AG04450 (cell line): ENCODE measurements around the gene TCERG1L. TPM values are rescaled to one million over a fixed set of nuclear protein-coding genes. Genes with fewer than 3 reads are reported as not detected.

Experiments used
- CTCF ChIA-PET: fragments of 300-600, 350-600 bp; formaldehyde crosslinking; extraction: SDS; loops from one replicate; lab custom pipeline; 2022; ENCODE audit warnings: antibody characterized with exemption, inconsistent platforms; lab: Charles Lee
- POLR2A ChIA-PET: fragments of 350-600 bp; formaldehyde crosslinking; extraction: SDS; loops from one replicate; lab custom pipeline; 2021; ENCODE audit warnings: antibody characterized with exemption, inconsistent platforms; lab: Yijun Ruan, JAX
- DNase-seq: peaks from one replicate; pipeline ENCODE4 v3.0.0-alpha.2; 2011; ENCODE audit warnings: low read depth, low spot score
- H3K27ac ChIP-seq: one replicate; pipeline ENCODE4 v1.5.1; 2012; ENCODE audit warnings: low read depth, low read length, control low read depth
- H3K27me3 ChIP-seq: one replicate; pipeline ENCODE4 v1.6.0; 2012; ENCODE audit warnings: low read length; ENCODE audit not compliant: control insufficient read depth, insufficient read depth
- H3K4me3 ChIP-seq: 2 replicates; pipeline ENCODE4 v1.5.1; 2011; ENCODE audit warnings: mild to moderate bottlenecking, low read depth, low read length, control low read depth
- H3K9me3 ChIP-seq: 2 replicates; pipeline ENCODE4 v1.5.1; 2012; ENCODE audit warnings: low read length; ENCODE audit not compliant: control insufficient read depth, insufficient read depth
- CTCF ChIP-seq: IDR thresholded peaks from 2 replicates; pipeline ENCODE4 v1.5.1; 2011; ENCODE audit warnings: low read depth, low read length, control low read depth, inconsistent platforms
- polyA plus RNA-seq: library from polyadenylated mRNA; depleted of rRNA; stranded (reverse); fragments of >200 nt; gene quantifications from 2 replicates; pipeline ENCODE4 v1.2.3, GENCODE V29; 2011

TCERG1L gene
- polyA plus RNA-seq, 1 experiment: not detected

- H3K9me3 ChIP-seq: peaks cover 95% of the 10 kb centered on the region
- no peak for DNase-seq
- TF ChIP-seq CTCF: no peak
- H3K27me3 ChIP-seq: no peaks in the 10 kb centered on the region
- POLR2A ChIA-PET: no interaction called here
- no peak overlapping the region for H3K4me3 ChIP-seq
- CTCF ChIA-PET: no interaction called here
- no peak overlapping the region for H3K27ac ChIP-seq
Measured at GRCh38 chr10:131113709-131114291, 197.7 kb downstream of the TCERG1L start.

- peaks cover 95% of the 10 kb centered on the region for H3K9me3 ChIP-seq
- no peaks in the 10 kb centered on the region for H3K27me3 ChIP-seq
- CTCF ChIA-PET: no interaction called here
- DNase-seq: no peak
- TF ChIP-seq CTCF: no peak
- POLR2A ChIA-PET: no interaction called here
- no peak overlapping the region for H3K4me3 ChIP-seq
- no peak overlapping the region for H3K27ac ChIP-seq
Measured at GRCh38 chr10:131113165-131113564, 198.4 kb downstream of the TCERG1L start.

DNA sequence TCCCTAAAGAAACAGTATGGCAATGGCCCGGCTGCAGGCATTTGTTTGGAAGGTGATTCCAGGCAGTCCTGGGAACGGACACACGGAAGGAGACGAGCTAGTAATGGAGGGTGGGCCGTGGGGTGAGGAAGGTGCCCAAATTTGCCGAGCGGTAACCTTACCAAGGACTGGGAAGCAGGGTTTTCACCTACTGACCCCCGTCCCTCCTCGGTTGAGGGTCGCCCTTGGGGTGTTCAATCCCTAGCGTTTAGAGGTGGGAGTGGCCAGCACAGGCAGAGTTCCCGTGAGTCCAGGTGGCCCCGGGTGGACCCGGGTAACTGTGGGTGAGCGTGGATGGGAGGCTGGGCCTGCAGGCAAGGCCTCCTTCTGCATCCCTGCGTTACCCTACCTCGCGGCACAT lies 198.8 kb downstream of the TCERG1L start:
- H3K27me3 ChIP-seq: no peaks in the 10 kb centered on the region
- CTCF ChIA-PET: no interaction called here
- DNase-seq: no peak
- no peak for TF ChIP-seq CTCF
- H3K4me3 ChIP-seq: no peak overlapping the region
- peaks cover 94% of the 10 kb centered on the region for H3K9me3 ChIP-seq
- H3K27ac ChIP-seq: no peak overlapping the region
- POLR2A ChIA-PET: no interaction called here

DNA sequence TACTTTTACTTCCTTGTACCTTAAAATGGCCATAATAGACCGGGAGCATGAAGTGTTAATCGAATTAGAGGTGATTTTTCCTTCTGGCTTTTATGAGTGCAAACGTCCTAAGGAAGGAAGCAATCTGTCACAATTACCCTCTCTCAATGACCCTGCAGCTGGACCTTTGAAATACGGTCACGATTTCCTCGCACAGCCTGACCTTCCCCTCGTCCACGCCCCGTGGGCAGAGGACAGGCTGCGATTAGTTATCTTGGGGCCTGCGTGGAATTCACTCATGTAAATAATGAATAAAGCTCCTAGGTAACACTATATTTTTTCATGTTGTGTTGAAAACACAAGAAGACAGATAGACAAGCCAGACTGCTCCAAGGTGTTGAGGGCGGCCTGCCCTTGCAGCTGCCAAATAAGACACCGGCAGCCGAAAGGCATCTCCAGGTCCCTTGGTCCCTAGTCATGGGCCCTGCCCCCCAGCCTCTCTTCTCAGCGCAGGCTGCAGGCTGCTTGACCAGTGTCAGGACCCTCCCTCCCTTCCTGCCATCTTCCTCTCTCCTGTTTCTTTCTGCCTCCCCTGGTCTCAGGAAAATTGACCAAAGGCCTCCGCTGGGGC lies 199.9 kb downstream of the TCERG1L start:
- H3K4me3 ChIP-seq: no peak overlapping the region
- no peak overlapping the region for H3K27ac ChIP-seq
- no peaks in the 10 kb centered on the region for H3K27me3 ChIP-seq
- no peak for DNase-seq
- ChIA-PET CTCF (no interaction called here), POLR2A (no interaction called here)
- TF ChIP-seq CTCF: no peak
- peaks cover 89% of the 10 kb centered on the region for H3K9me3 ChIP-seq

DNA sequence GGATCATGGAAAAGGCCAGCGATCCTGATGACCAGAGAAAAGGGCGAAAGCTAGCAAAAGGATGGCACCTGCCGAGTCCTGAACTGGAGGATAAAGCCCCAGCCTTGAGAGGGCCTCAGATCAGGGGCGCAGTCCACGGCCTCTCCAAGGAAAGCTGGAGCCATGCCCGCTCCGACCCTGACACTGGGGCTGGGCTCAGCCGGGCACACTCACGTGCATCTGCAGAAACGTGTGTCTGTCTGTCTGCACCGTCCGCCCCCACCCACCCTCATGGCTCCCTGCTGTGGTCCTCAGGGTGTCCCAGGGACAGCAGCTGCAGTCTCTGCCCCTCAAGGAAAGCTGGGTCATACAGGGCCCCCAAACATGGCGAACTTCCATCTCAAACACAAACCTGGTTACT lies 200.5 kb downstream of the TCERG1L start:
- no peak overlapping the region for H3K4me3 ChIP-seq
- no peak for DNase-seq
- no peaks in the 10 kb centered on the region for H3K27me3 ChIP-seq
- no peak overlapping the region for H3K27ac ChIP-seq
- ChIA-PET CTCF (no interaction called here), POLR2A (no interaction called here)
- no peak for TF ChIP-seq CTCF
- H3K9me3 ChIP-seq: peaks cover 88% of the 10 kb centered on the region
